ENCODE results near the gene BEAN1.

The BEAN1 gene

DNA sequence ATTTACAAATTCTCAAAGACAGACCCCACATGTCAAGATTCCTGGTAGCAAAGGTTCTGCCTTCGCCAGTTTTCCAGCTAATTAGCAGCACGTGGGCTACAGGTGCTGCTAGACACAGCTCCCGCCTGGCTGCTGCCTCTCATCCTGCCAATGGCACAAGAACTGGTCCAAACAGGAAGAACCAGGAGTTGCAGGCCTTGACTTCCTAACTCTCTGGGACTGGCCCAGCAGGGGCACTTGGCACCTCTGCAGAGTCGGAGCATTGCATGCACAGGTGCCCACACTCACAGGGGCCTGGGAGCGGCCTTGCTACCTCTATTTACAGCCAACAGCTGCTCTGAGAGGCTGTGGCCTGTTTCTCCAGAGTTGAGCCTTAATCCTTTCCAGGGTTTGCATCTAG is 83.2 kb downstream of the BEAN1 start:
- no peak for DNase-seq (ENCODE audit: low read depth in 1 of 2, low spot score in 1 of 2)
- no peak overlapping the region for H3K4me3 ChIP-seq (replicated peaks; ENCODE audit: insufficient read depth, low read length)
- TF ChIP-seq POLR2AphosphoS5 (IDR thresholded peaks at IDR 0.05; ENCODE audit: low read depth) (no peak), GABPA (IDR thresholded peaks at IDR 0.05; ENCODE audit: low read depth) (no peak), SPI1 (IDR thresholded peaks at IDR 0.05; ENCODE audit: borderline replicate concordance, low read depth) (no peak), CTCF (IDR thresholded peaks at IDR 0.05; ENCODE audit: insufficient read depth, low read length) (no peak)
- TF ChIP-seq, protein P1, sequence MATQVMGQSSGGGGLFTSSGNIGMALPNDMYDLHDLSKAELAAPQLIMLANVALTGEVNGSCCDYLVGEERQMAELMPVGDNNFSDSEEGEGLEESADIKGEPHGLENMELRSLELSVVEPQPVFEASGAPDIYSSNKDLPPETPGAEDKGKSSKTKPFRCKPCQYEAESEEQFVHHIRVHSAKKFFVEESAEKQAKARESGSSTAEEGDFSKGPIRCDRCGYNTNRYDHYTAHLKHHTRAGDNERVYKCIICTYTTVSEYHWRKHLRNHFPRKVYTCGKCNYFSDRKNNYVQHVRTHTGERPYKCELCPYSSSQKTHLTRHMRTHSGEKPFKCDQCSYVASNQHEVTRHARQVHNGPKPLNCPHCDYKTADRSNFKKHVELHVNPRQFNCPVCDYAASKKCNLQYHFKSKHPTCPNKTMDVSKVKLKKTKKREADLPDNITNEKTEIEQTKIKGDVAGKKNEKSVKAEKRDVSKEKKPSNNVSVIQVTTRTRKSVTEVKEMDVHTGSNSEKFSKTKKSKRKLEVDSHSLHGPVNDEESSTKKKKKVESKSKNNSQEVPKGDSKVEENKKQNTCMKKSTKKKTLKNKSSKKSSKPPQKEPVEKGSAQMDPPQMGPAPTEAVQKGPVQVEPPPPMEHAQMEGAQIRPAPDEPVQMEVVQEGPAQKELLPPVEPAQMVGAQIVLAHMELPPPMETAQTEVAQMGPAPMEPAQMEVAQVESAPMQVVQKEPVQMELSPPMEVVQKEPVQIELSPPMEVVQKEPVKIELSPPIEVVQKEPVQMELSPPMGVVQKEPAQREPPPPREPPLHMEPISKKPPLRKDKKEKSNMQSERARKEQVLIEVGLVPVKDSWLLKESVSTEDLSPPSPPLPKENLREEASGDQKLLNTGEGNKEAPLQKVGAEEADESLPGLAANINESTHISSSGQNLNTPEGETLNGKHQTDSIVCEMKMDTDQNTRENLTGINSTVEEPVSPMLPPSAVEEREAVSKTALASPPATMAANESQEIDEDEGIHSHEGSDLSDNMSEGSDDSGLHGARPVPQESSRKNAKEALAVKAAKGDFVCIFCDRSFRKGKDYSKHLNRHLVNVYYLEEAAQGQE (IDR thresholded peaks at IDR 0.05; ENCODE audit: insufficient replicate concordance, low read depth), result no peak
- no peaks in the 10 kb centered on the region for H3K27me3 ChIP-seq (ENCODE audit: insufficient read depth, poor library complexity, severe bottlenecking)
- H3K27ac ChIP-seq (replicated peaks), result no peak overlapping the region

DNA sequence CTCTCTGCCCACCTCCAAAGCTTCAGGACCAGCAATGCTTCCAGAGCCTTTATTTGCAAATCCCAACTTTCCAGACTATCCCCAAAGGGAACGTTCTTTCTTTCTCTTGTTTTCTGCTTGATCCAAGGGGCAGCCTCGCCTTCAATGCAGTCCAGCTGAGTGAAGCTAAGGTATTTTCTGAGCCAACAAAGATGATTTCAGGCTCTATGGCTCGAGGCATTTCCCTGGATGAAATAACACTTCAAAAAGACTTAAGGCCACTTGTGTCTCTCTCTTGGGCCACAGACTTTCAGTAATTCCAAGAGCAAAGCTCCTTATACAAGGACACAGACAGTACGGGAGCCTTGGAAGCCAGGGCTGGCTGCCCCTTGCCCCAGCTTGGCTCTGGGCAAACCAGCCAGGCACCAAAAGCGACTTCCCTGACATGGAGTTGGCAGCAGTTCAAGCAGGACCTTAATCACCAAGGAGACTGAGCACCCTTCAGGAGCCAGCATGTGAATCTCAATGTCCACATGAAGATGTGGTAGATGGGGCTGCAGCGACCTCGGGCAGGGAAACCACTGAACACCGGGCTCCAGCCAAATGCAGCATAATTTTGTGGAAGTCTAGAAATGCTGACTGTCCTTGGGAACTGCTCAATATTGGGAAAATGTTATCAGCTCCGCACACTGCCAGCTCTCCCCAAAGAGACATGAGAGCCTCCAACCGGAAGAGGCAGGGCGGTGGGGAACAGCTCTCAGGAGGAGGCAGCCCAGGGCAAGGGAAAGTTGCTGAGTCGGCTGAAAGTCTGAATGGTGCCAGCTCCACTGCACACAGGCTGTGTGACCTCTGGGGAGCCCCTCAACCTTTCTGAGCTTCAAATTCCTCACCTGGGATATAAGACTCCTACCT is 83.9 kb downstream of the BEAN1 start:
- no peaks in the 10 kb centered on the region for H3K27me3 ChIP-seq (ENCODE audit: insufficient read depth, poor library complexity, severe bottlenecking)
- no peak overlapping the region for H3K4me3 ChIP-seq (replicated peaks; ENCODE audit: insufficient read depth, low read length)
- no peak for TF ChIP-seq CTCF (IDR thresholded peaks at IDR 0.05; ENCODE audit: insufficient read depth, low read length)
- TF ChIP-seq, protein P1 (IDR thresholded peaks at IDR 0.05; ENCODE audit: insufficient replicate concordance, low read depth), result no peak
- TF ChIP-seq GABPA (IDR thresholded peaks at IDR 0.05; ENCODE audit: low read depth), result no peak
- no peak for TF ChIP-seq POLR2AphosphoS5 (IDR thresholded peaks at IDR 0.05; ENCODE audit: low read depth)
- TF ChIP-seq SPI1 (IDR thresholded peaks at IDR 0.05; ENCODE audit: borderline replicate concordance, low read depth), result no peak

DNA sequence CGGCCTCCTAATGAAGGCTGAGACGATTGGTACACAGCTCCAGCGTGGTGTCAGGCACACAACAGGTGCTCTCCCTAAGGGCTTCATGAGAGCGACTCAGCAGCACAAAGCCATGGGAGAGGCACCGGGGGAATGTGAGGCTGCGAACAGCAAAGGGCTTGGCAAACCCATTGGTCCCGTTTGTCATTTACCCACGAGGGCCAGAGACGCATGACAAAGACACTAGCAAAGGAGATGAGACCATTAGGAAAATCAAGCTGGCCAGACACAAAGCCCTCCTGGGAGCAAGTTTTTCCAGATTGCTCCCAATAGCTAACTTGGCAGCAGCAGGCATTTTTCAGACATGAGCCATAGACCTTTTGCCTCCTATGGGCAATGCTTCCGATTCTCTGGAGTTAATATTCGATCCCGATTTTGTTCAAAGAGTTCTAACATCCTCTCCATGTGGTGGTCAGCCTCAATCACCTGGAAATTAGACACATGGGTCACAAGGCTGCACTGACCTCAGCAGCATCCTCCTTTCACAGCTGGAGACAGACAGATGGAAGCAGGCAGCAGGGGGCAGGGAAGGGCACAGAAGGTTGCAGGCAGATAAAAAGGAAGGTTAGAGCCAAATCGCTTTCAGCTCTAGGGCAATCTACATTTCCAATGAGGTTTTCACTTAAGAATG is 84.6 kb downstream of the BEAN1 start:
- TF ChIP-seq POLR2AphosphoS5 (IDR thresholded peaks at IDR 0.05; ENCODE audit: low read depth) (no peak), SPI1 (IDR thresholded peaks at IDR 0.05; ENCODE audit: borderline replicate concordance, low read depth) (no peak), GABPA (IDR thresholded peaks at IDR 0.05; ENCODE audit: low read depth) (no peak), CTCF (IDR thresholded peaks at IDR 0.05; ENCODE audit: insufficient read depth, low read length) (no peak)
- TF ChIP-seq, protein P1 (IDR thresholded peaks at IDR 0.05; ENCODE audit: insufficient replicate concordance, low read depth), result no peak
- Histone ChIP-seq H3K27ac (replicated peaks) (no peak overlapping the region), H3K4me3 (replicated peaks; ENCODE audit: insufficient read depth, low read length) (no peak overlapping the region), H3K27me3 (ENCODE audit: insufficient read depth, poor library complexity, severe bottlenecking) (no peaks in the 10 kb centered on the region)
- DNase-seq (ENCODE audit: low read depth in 1 of 2, low spot score in 1 of 2), result no peak

More for the DNA sequence above, 83.9 kb downstream of the BEAN1 start:
- no peak for DNase-seq (ENCODE audit: low read depth in 1 of 2, low spot score in 1 of 2)
- H3K27ac ChIP-seq (replicated peaks), result no peak overlapping the region

Measured in HL-60 (cell line).